Measurements from ENCODE around the gene PUS1.

DNA sequence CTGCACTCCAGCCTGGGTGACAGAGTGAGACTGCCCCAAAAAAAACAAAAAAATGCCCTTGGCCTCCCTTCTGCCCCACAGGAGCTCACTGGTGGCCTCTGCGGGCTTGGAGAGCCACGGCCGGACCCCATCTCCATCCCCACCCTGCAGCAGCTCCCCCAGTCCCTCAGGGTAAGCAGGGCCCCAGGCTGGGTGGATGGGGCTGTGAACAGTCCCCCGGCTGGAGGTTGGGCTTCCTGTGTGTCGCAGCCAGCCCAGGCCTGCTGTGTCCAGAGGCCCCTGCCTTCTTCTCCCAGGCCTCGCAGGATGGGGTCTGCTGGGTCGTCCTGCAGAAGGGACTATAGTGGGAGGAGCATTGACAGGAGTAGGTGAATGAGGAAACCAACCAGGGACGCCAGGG, 15.4 kb upstream of the PUS1 start:
- TF ChIP-seq, protein P1, sequence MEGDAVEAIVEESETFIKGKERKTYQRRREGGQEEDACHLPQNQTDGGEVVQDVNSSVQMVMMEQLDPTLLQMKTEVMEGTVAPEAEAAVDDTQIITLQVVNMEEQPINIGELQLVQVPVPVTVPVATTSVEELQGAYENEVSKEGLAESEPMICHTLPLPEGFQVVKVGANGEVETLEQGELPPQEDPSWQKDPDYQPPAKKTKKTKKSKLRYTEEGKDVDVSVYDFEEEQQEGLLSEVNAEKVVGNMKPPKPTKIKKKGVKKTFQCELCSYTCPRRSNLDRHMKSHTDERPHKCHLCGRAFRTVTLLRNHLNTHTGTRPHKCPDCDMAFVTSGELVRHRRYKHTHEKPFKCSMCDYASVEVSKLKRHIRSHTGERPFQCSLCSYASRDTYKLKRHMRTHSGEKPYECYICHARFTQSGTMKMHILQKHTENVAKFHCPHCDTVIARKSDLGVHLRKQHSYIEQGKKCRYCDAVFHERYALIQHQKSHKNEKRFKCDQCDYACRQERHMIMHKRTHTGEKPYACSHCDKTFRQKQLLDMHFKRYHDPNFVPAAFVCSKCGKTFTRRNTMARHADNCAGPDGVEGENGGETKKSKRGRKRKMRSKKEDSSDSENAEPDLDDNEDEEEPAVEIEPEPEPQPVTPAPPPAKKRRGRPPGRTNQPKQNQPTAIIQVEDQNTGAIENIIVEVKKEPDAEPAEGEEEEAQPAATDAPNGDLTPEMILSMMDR (IDR thresholded peaks at IDR 0.05) = no peak
- TF ChIP-seq POLR2A (IDR thresholded peaks at IDR 0.05) = no peak
- no peak for TF ChIP-seq EP300 (IDR thresholded peaks at IDR 0.05)
